Ovary (tissue), 3 donors: ENCODE data around the gene TIMP4.

Source experiments
- CTCF ChIP-seq, 3 donors: fragments of 450-650 bp in 2 of 3; fragments of 200-600 bp in 1 of 3; IDR thresholded peaks; one replicate each; pipeline versions ENCODE4 v1.5.1 to v1.8.0; 2016 to 2022; ENCODE audit warnings: antibody characterized with exemption in 3 of 3, mild to moderate bottlenecking in 1 of 3
- POLR2A ChIP-seq: fragments of 450-650 bp; IDR thresholded peaks from one replicate; pipeline ENCODE4 v1.6.1; 2017; ENCODE audit warnings: antibody characterized with exemption, mild to moderate bottlenecking, moderate library complexity
- donor health status: DM: no; HTN: no; CAD: no.

- TF ChIP-seq CTCF (IDR thresholded peaks at IDR 0.05) (no peak), POLR2A (no peak)
Observed at GRCh38 chr3:12116870-12117269, 41.8 kb downstream of the TIMP4 start.
